Activated naive CD8-positive, alpha-beta T cell treated with anti-CD3 and anti-CD28 coated beads, Interleukin-2, amount 50 U/mL, for 16 hours (primary cell): ENCODE measurements around the gene PKD2L2.
"Not testable (repeated sequence)": the region's sequence is repeated elsewhere in the genome, so short reads cannot be mapped to it uniquely, and the experiment has no call there.

Experiments
- DNase-seq: peaks from one replicate; pipeline ENCODE4 v3.0.0-alpha.2; 2020; ENCODE audit warnings: low read depth, low spot score

Gene PKD2L2

DNA sequence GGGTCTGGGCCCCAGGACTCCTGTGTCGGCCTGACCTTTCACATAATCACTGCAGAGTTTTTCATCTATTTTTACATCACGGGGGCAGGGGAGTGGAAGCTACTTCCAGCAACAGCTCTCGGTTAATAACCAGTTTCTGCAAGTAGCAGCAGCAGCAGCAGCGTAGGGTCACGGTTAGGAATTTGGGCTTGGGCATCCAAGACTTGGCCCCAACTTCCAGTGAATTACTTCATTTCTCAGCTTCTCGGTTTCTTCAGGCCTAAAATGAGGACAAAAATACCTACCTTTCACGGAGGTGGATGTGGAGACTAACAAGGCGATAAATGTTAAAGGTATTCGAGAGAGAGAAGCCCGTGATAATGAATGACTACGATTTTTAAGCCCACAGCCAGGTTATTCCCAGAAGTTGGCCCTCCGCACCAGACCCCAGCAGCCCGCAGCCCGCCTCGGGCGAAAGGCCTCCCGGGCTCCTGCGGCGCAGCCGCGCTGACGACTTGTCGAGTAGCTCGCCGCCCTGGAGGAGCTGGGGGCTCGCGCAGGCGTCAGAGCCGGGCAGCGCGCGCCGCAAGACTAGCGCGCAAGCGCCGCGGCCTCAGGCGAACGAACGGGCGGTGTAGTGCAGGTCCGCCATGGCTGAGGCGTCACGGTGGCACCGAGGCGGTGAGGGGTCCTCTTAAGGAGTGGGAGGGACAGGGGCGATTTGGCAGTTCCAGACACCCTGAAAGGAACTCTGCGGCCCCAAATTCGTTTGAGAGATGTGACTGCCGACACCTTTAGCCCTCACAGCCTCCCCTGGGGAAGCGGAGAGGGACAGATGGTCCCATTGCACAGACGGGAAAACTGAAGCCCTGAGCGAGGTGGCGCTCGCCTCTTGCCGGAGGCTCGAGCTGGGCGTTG is at the start of gene PKD2L2:
Gene PKD2L2 (plus strand): TSS at position 595 of the 897 bp plus-strand sequence. CDS start 35 bp downstream, at position 630.
- DNase-seq = peak; percentile 58

DNA sequence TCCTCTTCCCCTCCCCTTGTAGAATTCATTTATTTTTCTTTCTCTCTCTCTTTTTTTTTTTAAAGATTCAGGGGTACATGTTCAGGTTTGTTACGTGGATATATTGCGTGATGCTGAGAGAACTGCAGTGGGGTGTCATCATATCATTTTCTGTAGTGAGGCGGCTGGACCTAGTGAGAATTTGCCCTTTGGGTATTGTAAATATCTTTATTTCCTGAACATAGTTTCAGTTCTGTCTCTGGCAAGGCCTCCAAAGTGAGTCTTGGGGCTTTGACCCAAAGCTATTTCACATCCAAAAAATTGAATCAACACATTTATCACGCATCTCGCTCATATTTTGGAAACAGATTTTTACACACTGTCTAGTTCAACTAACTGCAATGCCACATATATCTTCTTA is 47.0 kb upstream of the PKD2L2 start:
- DNase-seq = no peak

DNA sequence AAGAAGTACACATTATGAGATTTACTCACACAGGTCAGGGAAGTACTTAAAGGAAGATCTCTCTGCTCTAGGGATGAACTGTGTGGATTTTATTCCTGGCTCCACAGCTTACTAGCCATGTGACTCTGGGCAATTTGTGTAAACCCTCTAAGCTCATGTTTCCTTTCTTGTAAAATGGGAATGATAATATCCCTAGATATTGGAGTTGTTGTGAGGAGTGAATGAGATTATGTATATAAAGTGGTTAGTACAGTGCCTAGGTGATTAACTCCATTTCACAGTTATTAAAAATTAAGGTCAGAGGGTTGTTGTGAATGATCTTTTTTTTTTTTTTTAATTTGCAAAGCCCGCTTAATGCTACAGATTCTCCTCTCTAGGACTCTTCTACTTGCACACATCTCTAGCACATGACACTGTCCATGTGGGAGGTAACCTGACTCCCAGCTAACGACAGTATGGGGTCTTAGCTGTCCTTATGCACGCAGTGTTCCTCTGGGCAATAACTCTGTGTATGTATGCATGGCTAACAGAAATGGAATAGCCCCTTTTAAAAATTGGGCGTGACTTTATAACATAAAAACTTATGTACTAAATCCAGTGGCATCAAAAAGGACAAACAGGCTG is 45.5 kb upstream of the PKD2L2 start:
- no peak for DNase-seq

DNA sequence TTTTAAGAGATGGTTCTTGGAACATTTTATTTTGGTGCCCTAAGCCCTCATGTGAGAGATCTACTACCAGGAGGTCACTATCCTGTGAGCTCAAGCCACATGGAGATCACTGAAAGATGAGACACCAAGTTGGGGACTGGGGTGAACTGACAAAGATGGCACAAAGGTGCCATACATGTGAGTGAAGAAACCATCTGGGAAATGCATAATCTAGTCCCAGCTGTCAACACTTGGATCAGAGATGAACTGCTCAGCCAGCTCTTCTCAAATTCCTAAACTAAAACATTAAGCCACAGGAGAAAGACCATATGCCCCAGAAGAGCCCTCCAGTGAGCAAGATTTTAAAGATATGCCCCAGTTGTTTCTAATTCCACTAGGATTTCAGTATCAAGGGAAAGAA is 43.8 kb upstream of the PKD2L2 start:
- no peak for DNase-seq

DNA sequence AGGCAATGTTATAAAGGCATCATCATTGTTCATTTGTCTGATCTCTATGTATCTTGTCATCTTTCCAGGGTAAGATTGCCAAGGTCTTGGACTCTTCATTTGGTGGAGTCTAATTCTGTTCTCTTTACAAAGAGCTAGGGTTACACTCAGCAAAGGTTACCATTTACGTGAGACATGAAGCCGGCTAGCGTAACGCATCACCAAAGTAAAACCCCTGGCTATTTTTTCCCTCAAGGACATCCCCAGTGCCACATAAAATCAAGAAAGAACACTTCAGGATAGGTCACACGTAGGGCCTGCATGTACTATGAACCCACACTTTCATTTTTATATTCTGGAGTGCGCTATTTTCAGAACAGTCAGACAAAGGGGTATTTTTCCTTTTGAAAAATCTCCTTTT is 41.6 kb upstream of the PKD2L2 start:
- no peak for DNase-seq

DNA sequence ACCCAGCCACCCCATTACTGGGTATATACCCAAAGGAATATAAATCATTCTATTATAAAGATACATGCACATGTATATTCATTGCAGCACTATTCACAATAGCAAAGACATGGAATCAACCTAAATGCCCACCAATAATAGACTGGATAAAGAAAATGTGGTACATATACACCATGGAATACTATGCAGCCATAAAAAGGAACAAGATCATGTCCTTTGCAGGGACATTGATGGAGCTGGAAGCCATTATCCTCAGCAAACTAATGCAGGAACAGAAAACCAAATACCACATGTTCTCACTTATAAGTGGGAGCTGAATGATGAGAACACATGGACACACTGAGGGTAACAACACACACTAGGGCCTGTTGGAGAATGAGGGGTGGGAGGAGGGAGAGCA is 36.1 kb upstream of the PKD2L2 start:
- not testable (repeated sequence) for DNase-seq

DNA sequence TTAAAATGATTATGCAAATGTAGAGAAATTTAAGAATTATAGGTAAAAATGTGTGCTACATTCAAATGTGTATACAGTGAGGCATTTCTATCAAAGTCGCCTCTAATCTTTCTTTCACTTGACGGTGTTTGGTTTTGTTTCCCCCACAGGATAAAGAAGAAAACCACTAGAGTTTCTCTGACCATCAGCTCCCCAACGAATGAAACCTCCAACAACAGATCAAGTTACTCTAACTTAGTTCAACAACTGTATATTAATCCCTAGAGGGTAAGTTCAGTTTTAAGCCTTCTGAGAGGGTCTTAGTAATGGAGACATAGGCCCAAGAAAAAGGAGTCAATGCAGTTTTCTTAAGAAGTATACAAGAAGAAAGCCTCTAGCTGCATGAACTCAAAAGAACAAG is 33.1 kb upstream of the PKD2L2 start:
- DNase-seq = no peak

- no peak for DNase-seq
These were observed 32.1 kb upstream of the PKD2L2 start for GRCh38 chr5:137856916-137857862.

GRCh38 chr5:137858223-137858916 is 30.9 kb upstream of the PKD2L2 start:
- DNase-seq = no peak

DNA sequence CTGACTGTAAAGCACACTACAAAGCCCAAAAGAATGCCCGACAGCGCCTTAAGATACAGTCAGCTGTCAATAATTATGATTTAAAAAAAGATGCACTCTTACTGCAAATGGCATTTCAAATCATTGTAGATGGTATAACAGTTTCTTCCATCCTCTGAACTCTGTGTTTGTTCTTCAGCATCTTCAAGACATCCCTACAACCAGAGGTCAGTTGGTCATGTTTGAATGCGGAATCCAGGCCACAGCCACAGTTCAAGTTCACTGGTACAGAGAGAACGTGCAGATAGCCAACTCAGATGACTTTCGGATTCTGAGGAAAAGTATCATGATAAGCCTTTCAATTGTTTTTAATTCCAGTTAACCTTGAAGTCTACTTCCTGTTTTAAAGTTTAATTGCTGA is 30.3 kb upstream of the PKD2L2 start:
- DNase-seq = no peak

GRCh38 chr5:137862251-137862650 is 27.0 kb upstream of the PKD2L2 start:
- DNase-seq = no peak

DNA sequence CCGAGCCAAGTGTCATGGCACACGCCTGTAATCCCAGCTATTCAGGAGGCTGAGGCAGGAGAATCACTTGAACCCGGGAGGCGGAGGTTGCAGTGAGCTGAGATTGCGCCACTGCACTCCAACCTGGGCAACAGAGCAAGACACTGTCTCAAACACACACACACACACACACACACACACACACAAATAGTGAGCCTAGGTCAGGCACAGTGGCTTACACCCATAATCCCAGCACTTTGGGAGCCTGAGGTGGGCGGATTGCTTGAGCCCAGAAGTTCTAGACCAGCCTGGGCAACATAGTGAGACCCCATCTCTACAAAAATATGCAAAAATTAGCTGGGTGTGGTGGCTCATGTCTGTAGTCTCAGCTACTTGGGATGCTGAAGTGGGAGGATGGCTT is 25.6 kb upstream of the PKD2L2 start:
- not testable (repeated sequence) for DNase-seq

- no peak for DNase-seq
These were observed 22.5 kb upstream of the PKD2L2 start for GRCh38 chr5:137866541-137867388.

- DNase-seq = no peak
These were observed 21.6 kb upstream of the PKD2L2 start, which contains the start of gene MYOT for GRCh38 chr5:137867664-137868063. Gene MYOT, plus strand, starts transcription at chr5:137867860. Its CDS starts 2,792 bp downstream, at chr5:137870652.

GRCh38 chr5:137870647-137871339 is 18.5 kb upstream of the PKD2L2 start:
- DNase-seq = no peak

GRCh38 chr5:137871571-137871970 is 17.7 kb upstream of the PKD2L2 start:
- DNase-seq = no peak

- no peak for DNase-seq
These were observed 16.8 kb upstream of the PKD2L2 start for GRCh38 chr5:137872466-137872865.

DNA sequence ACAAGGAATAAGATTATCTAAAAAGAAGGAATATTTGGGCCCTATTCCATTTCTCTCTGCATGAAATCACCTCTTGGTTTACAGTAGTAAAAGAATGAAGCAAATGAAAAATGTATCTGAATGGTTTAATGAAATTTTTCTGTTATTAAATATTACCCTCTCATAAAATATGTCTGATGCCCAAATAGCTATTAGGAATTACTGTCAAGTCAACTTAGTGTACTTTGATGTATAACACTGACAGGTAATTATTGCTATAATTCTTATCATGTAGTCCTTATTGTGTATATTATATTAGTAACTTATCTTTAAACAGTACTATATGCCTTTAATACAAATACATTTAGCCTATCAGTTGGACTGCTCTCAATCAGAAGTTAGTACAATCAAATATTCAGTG is 13.2 kb upstream of the PKD2L2 start:
- DNase-seq = no peak

GRCh38 chr5:137880313-137880712 is 8.9 kb upstream of the PKD2L2 start:
- no peak for DNase-seq

GRCh38 chr5:137887831-137888230 is 1.4 kb upstream of the PKD2L2 start:
- DNase-seq = no peak
